HG03159 (cell line): ENCODE data around the gene PLGRKT.
"Not testable (repeated sequence)": the region's sequence is repeated elsewhere in the genome, so short reads cannot be mapped to it uniquely, and the experiment has no call there.

Experiments
- ATAC-seq: cut with Tn5 transposase; IDR thresholded peaks from one replicate; pipeline ENCODE4 v1.9.1; 2021; ENCODE audit warnings: mild to moderate bottlenecking, moderate library complexity; ENCODE audit not compliant: unreplicated experiment

PLGRKT gene

GRCh38 chr9:5388026-5388819, 49.5 kb downstream of the PLGRKT start:
- ATAC-seq, result no peak

DNA sequence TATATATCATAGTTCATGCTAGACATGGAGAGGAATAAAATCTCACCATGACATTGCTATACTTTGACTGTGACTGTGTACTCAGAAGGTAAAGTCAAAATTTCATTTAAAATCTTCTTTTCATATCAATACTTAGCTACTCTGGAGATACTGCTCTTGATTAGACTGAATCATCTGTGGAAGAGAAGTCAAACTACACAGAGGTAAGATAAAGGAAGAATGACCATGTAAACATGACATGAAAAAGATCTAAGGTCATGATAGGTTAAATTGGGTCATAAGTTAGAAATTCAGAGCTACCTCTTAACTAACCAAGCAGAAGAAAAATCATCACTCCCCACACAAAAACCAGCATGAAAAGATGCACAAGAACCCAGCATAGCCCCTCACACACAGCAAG, 53.3 kb downstream of the PLGRKT start:
- no peak for ATAC-seq

DNA sequence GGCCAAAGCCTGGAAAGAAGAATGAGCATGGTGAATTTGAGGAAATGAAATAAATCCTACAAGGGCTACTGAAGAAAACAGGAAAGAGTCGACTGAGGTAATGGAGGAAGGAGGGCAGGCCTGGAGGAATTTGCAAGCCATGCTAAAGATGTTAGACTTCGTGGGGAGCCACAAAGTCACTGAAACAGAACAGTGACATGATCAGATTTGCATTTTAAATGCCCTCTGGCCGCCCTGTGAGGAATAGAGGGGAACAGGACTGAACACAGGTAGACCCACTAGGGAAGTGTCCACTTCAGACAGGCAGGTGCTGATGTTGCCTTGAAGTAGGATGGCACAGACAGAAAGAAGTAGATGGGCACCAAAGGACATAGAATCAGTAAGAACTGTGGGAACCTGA, 55.2 kb downstream of the PLGRKT start:
- ATAC-seq, result no peak

DNA sequence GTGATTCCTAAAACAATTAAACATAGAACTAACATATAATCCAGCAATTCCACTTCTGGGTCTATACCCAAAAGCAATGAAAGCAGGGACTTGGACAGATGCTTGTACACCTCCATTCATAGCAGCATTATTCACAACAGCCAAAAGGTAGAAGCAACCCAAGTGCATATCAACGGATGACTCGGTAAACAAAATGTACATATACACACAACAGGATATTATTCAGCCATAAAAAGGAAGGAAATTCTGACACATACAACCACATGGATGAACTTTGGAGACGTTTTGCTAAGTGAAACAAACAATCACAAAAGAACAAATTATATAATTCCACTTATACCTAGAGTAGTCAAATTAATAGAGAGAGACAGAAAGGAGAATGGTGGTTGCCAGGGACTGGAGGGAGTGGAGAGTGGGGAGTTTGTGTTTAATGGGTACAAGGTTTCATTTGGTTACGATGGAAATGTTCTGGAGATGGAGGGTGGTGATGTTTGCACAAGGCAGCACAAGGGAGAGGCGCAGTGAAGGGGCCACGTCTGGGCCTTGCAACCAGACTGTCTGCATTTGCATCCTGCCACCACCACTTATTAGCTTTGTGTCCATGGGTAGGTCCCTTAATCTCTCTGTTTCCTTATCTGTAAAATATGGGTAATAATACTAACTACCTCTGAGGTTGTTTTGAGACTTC, 61.8 kb downstream of the PLGRKT start:
- no peak for ATAC-seq

DNA sequence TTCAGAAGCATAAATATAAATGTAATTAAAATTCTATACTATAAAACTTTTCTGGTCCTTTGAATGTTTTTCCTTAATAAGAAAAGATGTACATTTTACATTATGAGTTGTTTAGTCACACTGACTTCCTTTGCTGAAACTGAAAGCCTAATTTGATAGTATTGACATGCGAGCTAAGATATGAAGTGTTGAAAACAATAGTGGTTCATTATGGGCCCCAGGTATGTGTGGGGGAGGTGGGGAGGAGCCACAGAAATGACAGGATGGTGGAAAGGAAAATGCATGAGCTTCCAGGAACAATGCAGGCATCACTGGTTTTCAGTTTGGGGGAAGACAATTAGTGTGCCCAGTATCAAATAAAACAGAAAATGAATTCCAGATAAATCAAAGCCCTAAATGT, 62.6 kb downstream of the PLGRKT start:
- ATAC-seq, result peak; percentile 60

- ATAC-seq, result peak; percentile 93
Measured at GRCh38 chr9:5364294-5365024, 73.3 kb downstream of the PLGRKT start.

- no peak for ATAC-seq
Measured at GRCh38 chr9:5361326-5362010, 76.3 kb downstream of the PLGRKT start.

- ATAC-seq, result no peak
Measured at GRCh38 chr9:5360341-5360740, 77.4 kb downstream of the PLGRKT start.

- ATAC-seq, result no peak
Measured at GRCh38 chr9:5357431-5358105, 80.2 kb downstream of the PLGRKT start.

DNA sequence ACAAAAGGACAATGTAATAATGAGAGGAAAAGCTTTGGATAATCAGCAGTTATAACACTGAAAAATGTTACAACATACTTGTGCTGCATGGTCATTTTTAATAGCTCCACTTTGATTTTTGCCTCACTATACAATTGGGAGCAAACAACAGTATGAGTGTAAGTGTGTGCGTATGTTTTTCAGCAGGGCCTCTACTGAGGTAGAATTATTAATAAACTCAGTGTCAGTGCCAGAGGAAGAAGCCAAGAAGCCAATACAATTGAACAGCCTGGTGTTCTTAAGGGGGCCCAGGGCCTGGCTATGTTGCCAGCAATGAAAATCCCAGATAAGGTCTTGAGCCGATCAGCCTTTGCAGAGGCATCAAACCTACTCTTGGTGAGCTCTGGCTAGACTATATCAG, 81.9 kb downstream of the PLGRKT start:
- no peak for ATAC-seq

DNA sequence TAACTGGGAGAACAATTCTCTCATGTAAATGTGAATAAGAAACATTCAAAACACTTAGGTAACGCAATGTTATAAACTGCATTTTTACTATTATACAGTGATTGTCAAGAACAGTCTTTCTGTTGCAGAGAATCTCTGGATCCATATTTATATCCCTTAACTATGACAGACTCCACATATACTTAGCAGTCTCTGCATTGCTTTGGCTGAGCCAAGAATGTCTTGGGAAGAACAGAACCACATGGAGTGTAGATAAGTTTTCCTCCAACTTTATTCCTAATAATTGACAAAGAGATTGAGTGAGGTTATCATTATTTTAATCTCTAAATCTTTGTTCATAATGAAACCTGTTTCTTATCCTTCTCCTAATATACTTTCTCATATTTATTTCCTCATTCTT, 82.5 kb downstream of the PLGRKT start:
- ATAC-seq, result no peak

DNA sequence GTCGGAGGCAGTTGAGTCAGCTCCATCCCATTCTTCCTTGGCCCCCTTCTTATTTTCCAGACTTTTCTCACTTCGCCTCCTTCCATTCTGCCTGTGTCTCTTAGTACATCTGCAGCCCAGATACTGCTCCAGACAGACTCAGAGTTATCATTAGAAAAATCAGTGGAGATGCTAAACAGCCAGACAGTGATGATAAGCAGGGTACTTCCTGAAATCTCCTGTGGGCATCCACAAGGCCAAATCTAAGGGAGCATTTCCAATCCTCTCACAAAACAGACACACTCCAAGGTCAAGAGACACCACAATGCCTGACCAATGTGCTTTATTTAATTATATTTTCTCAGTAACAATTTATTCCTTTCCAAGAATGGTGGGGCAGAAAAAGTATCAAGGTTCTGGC, 83.5 kb downstream of the PLGRKT start:
- ATAC-seq, result no peak

DNA sequence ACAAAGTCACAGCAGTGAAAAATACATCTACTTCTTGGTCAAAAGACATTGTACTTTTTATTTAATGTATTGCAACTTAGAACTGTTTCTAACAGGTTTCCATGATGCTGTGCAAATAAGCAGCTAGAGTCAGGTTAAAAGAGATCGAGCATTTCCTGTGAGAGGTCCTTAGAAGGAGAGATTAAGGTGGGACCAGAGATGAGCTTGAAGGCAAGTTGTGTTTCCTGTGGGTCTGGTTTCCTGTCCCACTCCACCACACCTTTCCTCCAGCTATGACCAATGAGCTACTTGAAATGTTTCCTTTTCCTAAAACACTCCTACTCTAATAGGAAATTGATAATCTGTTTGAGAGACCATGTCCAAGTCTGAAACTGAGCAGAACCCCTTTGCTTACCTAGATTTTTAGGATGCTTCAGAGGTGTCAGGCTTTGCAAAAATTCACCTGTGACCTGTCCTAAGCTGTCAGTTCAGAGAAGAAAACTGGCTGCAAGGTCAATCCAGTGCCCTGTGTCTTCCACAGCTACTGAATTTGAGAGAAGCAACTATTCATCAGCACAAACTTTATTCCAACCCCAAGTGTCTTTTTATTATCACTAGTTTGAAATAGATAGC, 85.0 kb downstream of the PLGRKT start:
- no peak for ATAC-seq

DNA sequence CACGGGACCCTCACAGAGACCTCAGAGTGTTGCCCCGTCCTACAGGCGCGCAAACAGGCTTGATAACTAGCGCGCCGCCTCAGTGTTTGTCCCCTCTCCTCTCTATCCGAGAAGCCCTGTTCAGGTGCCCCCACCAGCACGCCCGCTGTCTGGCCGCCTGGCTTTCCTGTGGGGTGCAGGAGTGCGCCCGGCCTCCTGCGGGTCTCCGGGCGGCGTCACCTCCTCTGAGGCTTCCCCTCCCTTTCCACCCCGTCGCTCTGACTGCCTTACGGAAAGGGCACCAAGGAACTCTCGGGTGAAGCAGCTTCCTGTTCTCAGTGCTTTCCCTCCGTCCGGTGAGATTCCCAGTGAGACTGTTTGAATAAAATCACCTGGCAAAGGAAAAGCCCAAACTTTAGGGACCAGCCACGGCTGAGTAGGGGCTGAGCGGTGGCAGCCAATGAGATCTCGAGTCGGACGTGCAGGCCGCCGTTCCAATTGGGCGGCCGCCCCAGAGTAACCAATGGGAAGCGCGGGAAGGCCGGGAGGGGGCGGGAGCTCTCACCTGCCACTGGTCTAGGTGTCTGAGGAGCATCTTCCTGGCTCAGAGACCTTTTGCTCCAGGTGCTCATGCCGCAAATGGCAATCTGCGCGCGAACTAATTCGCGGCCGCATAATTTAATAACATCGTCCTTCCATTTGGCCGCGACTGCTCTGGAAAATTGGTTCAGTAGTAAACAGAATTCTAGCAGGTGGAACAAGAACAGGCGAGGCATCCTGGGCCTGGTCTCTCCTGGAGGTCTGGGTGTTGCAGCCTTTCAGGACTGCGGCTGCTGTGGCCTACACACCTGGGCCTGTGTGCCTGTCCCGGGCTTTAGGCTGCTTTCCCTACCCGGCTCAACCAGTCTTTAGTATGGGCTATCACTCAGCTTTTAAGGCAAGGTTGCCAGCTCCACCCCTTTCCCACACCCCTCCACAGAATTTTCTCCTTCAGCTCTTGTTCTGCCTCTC, 98.4 kb downstream of the PLGRKT start, which contains the start of gene RLN1:
Gene RLN1, minus strand, starts transcription at position 885 of the 990 bp plus-strand sequence. Its CDS starts 130 bp downstream, at position 755.
- ATAC-seq, result peak; percentile 99

GRCh38 chr9:5336688-5337087, 101.0 kb downstream of the PLGRKT start:
- no peak for ATAC-seq

DNA sequence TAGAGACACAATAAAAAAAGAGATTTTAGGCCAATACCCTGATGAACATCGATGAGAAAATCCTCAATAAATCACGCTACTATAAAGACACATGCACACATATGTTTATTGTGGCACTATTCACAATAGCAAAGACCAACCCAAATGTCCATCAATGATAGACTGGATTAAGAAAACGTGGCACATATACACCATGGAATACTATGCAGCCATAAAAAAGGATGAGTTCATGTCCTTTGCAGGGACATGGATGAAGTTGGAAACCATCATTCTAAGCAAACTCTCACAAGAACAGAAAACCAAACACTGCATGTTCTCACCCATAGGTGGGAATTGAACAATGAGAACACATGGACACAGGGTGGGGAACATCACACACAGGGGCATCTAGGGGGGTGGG, 106.4 kb downstream of the PLGRKT start:
- ATAC-seq, result not testable (repeated sequence)

- no peak for ATAC-seq
Measured at GRCh38 chr9:5326893-5327548, 110.7 kb downstream of the PLGRKT start.

DNA sequence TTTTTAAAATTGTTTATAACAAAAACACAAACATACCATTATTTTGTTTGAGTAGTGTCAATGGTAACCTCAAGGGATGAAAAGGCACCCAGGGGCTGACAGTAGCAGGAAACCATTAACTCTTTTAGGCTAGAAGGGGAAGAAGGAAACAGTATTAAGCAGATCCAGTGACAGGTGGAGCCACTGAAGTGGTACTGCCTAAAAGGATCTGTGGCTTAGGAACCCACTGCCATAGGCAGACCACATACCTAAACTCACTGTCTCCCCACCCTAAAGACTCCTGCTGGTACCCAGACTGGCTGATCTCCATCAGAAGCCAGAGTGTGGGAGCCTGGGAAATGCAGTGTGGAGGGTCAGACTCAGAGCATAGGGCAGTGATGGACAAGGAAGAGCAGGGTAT, 111.5 kb downstream of the PLGRKT start:
- no peak for ATAC-seq
